ENCODE results near the gene OR1K1.
A peak's percentile ranks its signal among the peaks of the same experiment; 100 is the strongest.
"Not testable (repeated sequence)": the region's sequence is repeated elsewhere in the genome, so short reads cannot be mapped to it uniquely, and the experiment has no call there.

OR1K1 gene

DNA sequence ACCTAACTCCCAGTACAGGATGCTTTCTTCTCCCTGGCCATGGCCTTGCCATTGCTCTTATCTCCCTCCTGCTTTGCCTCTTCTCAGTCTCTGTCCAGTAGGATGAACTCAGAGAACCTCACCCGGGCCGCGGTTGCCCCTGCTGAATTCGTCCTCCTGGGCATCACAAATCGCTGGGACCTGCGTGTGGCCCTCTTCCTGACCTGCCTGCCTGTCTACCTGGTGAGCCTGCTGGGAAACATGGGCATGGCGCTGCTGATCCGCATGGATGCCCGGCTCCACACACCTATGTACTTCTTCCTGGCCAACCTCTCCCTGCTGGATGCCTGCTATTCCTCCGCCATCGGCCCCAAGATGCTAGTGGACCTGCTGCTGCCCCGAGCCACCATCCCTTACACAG, 11.1 kb upstream of the OR1K1 start, which contains the start of gene OR5C1:
Gene OR5C1, plus strand, starts transcription at position 103 of the 400 bp plus-strand sequence. Its CDS starts 0 bp downstream, at position 103.
- H3K9me3 ChIP-seq (ENCODE audit: control insufficient read depth, insufficient read depth, low read length), result no peaks in the 10 kb centered on the region
- H3K36me3 ChIP-seq (ENCODE audit: control insufficient read depth, insufficient read depth, low read length), result no peaks in the 10 kb centered on the region
- DNase-seq (ENCODE audit: low read depth, low spot score), result no peak
- H3K4me3 ChIP-seq (ENCODE audit: low read length), result no peak within 1 kb of the TSS
- no peaks in the 10 kb centered on the region for H3K27me3 ChIP-seq (ENCODE audit: control insufficient read depth, insufficient read depth, low read length)
- H3K4me1 ChIP-seq (ENCODE audit: control insufficient read depth, insufficient read depth, low read length), result no peaks in the 10 kb centered on the region
- no peak within 1 kb of the TSS for H3K27ac ChIP-seq (ENCODE audit: low read length)
- WGBS (ENCODE audit: insufficient coverage, insufficient read length), result no CpG with 5 or more reads among the region's 12 CpGs

- H3K4me1 ChIP-seq (ENCODE audit: control insufficient read depth, insufficient read depth, low read length), result no peaks in the 10 kb centered on the region
- no CpG with 5 or more reads among the region's 28 CpGs for WGBS (ENCODE audit: insufficient coverage, insufficient read length)
These were observed 10.5 kb upstream of the OR1K1 start for GRCh38 chr9:122789256-122790046.

GRCh38 chr9:122791872-122792669, 7.9 kb upstream of the OR1K1 start:
- H3K27ac ChIP-seq (ENCODE audit: low read length), result no peak overlapping the region
- no peak overlapping the region for H3K4me3 ChIP-seq (ENCODE audit: low read length)
- H3K4me1 ChIP-seq (ENCODE audit: control insufficient read depth, insufficient read depth, low read length), result no peaks in the 10 kb centered on the region
- WGBS (ENCODE audit: insufficient coverage, insufficient read length), result no CpG with 5 or more reads among the region's 5 CpGs
- DNase-seq (ENCODE audit: low read depth, low spot score), result no peak
- no peaks in the 10 kb centered on the region for H3K36me3 ChIP-seq (ENCODE audit: control insufficient read depth, insufficient read depth, low read length)
- H3K27me3 ChIP-seq (ENCODE audit: control insufficient read depth, insufficient read depth, low read length), result no peaks in the 10 kb centered on the region; the same call in 1 of the 2 replicates
- H3K9me3 ChIP-seq (ENCODE audit: control insufficient read depth, insufficient read depth, low read length), result no peaks in the 10 kb centered on the region

More at GRCh38 chr9:122789256-122790046, 10.5 kb upstream of the OR1K1 start:
- Histone ChIP-seq H3K27ac (ENCODE audit: low read length) (no peak overlapping the region), H3K4me3 (ENCODE audit: low read length) (no peak overlapping the region), H3K9me3 (ENCODE audit: control insufficient read depth, insufficient read depth, low read length) (no peaks in the 10 kb centered on the region), H3K27me3 (ENCODE audit: control insufficient read depth, insufficient read depth, low read length) (no peaks in the 10 kb centered on the region), H3K36me3 (ENCODE audit: control insufficient read depth, insufficient read depth, low read length) (no peaks in the 10 kb centered on the region)
- no peak for DNase-seq (ENCODE audit: low read depth, low spot score)

DNA sequence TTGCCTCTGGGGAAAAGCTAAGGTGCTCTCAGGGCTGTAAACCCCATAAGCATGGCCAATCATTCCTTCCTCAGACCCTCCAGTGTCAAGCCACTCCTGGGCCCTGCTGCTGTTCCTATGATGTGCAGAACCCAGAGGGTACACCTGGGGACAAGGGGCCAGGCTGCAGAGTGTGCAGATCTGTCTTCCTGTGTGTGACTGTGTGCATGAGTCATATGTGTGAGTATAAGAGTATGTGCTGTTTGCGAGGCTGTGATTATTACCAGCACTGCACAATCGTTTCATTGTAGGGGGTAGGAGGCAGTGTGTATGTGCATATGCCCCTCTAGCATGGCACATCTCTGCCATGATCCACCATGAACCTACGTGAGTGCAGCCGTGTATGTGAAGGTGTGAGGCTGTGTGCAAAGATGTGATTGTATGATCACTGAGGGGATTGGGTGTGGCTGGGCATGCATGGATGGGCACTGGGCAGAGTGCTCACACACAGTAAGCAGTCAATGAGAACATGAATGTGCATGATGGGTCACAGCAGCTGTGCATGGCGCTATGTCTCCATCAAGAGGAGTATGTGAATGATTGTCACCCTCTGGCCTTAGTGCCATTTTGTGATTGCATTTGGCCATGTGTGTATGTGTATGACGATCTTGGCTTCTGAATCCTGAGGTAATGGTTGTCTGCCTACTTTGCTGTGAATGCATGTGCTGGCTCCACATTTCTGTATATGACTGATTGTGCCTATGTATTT, 2.4 kb upstream of the OR1K1 start:
- H3K9me3 ChIP-seq (ENCODE audit: control insufficient read depth, insufficient read depth, low read length), result peaks cover 2% of the 10 kb centered on the region; the same call in 1 of the 2 replicates
- H3K4me3 ChIP-seq (ENCODE audit: low read length), result no peak overlapping the region
- no peaks in the 10 kb centered on the region for H3K4me1 ChIP-seq (ENCODE audit: control insufficient read depth, insufficient read depth, low read length)
- H3K27ac ChIP-seq (ENCODE audit: low read length), result no peak overlapping the region
- no peaks in the 10 kb centered on the region; the same call in 1 of the 2 replicates for H3K27me3 ChIP-seq (ENCODE audit: control insufficient read depth, insufficient read depth, low read length)
- H3K36me3 ChIP-seq (ENCODE audit: control insufficient read depth, insufficient read depth, low read length), result no peaks in the 10 kb centered on the region
- no peak for DNase-seq (ENCODE audit: low read depth, low spot score)
- no CpG with 5 or more reads among the region's 6 CpGs for WGBS (ENCODE audit: insufficient coverage, insufficient read length)

DNA sequence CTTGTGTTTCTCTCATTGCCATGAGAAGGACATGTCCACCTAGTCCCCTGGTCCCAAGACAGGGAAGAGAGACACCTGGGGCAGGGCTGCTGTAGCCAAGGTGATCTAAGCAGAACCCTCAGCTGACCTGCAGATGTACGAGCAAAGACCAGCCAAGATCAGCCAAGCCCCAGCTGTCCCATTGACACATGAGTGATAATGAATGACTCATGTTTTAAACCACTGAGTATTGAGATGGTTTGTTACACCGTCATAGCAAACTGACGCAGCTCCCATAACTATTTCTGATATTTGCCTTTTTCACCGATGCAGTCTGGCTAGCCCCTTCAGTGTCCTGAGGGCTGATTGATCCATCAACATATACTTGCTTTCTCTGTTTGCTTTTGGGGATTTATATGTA, 6.7 kb downstream of the OR1K1 start:
- Histone ChIP-seq H3K9me3 (ENCODE audit: control insufficient read depth, insufficient read depth, low read length) (no peaks in the 10 kb centered on the region), H3K4me1 (ENCODE audit: control insufficient read depth, insufficient read depth, low read length) (no peaks in the 10 kb centered on the region), H3K36me3 (ENCODE audit: control insufficient read depth, insufficient read depth, low read length) (no peaks in the 10 kb centered on the region), H3K27me3 (ENCODE audit: control insufficient read depth, insufficient read depth, low read length) (no peaks in the 10 kb centered on the region), H3K4me3 (ENCODE audit: low read length) (no peak overlapping the region), H3K27ac (ENCODE audit: low read length) (no peak overlapping the region)
- DNase-seq (ENCODE audit: low read depth, low spot score), result no peak
- no CpG with 5 or more reads among the region's 4 CpGs for WGBS (ENCODE audit: insufficient coverage, insufficient read length)

GRCh38 chr9:122807271-122807900, 7.5 kb downstream of the OR1K1 start:
- H3K4me1 ChIP-seq (ENCODE audit: control insufficient read depth, insufficient read depth, low read length), result no peaks in the 10 kb centered on the region
- no peaks in the 10 kb centered on the region for H3K9me3 ChIP-seq (ENCODE audit: control insufficient read depth, insufficient read depth, low read length)
- no CpG with 5 or more reads among the region's 1 CpG for WGBS (ENCODE audit: insufficient coverage, insufficient read length)
- H3K27ac ChIP-seq (ENCODE audit: low read length), result no peak overlapping the region
- H3K27me3 ChIP-seq (ENCODE audit: control insufficient read depth, insufficient read depth, low read length), result no peaks in the 10 kb centered on the region
- no peak overlapping the region for H3K4me3 ChIP-seq (ENCODE audit: low read length)
- H3K36me3 ChIP-seq (ENCODE audit: control insufficient read depth, insufficient read depth, low read length), result no peaks in the 10 kb centered on the region
- no peak for DNase-seq (ENCODE audit: low read depth, low spot score)

- Histone ChIP-seq H3K4me1 (ENCODE audit: control insufficient read depth, insufficient read depth, low read length) (no peaks in the 10 kb centered on the region), H3K9me3 (ENCODE audit: control insufficient read depth, insufficient read depth, low read length) (no peaks in the 10 kb centered on the region), H3K27ac (ENCODE audit: low read length) (no peak overlapping the region), H3K36me3 (ENCODE audit: control insufficient read depth, insufficient read depth, low read length) (no peaks in the 10 kb centered on the region), H3K4me3 (ENCODE audit: low read length) (no peak overlapping the region), H3K27me3 (ENCODE audit: control insufficient read depth, insufficient read depth, low read length) (no peaks in the 10 kb centered on the region)
- no peak for DNase-seq (ENCODE audit: low read depth, low spot score)
- no CpG with 5 or more reads among the region's 3 CpGs for WGBS (ENCODE audit: insufficient coverage, insufficient read length)
These were observed 8.2 kb downstream of the OR1K1 start for GRCh38 chr9:122808141-122808540.

DNA sequence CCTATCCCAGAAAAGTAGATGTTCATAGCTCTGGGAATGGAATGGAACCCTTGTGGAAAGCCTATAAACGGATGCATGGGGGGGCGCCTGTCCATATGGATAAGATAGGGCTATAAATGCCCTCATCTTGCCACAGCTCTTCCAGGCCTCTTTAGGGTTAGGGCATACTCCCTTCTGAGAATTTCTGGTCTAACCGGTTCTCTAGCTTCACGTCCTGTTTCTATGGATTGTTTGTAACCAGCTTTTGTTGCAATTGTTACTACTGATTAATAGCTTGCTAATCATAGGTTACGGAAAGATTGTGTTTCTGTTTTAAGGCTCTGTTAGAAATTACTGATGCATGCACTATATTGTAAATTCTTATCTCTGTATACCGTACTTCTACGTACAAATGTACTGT, 9.3 kb downstream of the OR1K1 start:
- not testable (repeated sequence) for DNase-seq (ENCODE audit: low read depth, low spot score); H3K4me1 ChIP-seq (ENCODE audit: control insufficient read depth, insufficient read depth, low read length); H3K27me3 ChIP-seq (ENCODE audit: control insufficient read depth, insufficient read depth, low read length); H3K27ac ChIP-seq (ENCODE audit: low read length); H3K4me3 ChIP-seq (ENCODE audit: low read length); H3K9me3 ChIP-seq (ENCODE audit: control insufficient read depth, insufficient read depth, low read length); H3K36me3 ChIP-seq (ENCODE audit: control insufficient read depth, insufficient read depth, low read length)
- no CpG with 5 or more reads among the region's 7 CpGs for WGBS (ENCODE audit: insufficient coverage, insufficient read length)

- no peak overlapping the region for H3K4me3 ChIP-seq (ENCODE audit: low read length)
- no peaks in the 10 kb centered on the region for H3K36me3 ChIP-seq (ENCODE audit: control insufficient read depth, insufficient read depth, low read length)
- H3K4me1 ChIP-seq (ENCODE audit: control insufficient read depth, insufficient read depth, low read length), result no peaks in the 10 kb centered on the region
- no peaks in the 10 kb centered on the region for H3K9me3 ChIP-seq (ENCODE audit: control insufficient read depth, insufficient read depth, low read length)
- no CpG with 5 or more reads among the region's 8 CpGs for WGBS (ENCODE audit: insufficient coverage, insufficient read length)
- H3K27me3 ChIP-seq (ENCODE audit: control insufficient read depth, insufficient read depth, low read length), result no peaks in the 10 kb centered on the region
- peak; percentile 87 for DNase-seq (ENCODE audit: low read depth, low spot score)
- no peak overlapping the region for H3K27ac ChIP-seq (ENCODE audit: low read length)
These were observed 10.5 kb downstream of the OR1K1 start for GRCh38 chr9:122810306-122810946.
